HEK293 (cell line): ENCODE measurements around the gene HHIPL1.

Experiments used
- CTCF ChIA-PET: fragments of 350-600 bp; formaldehyde crosslinking; extraction: SDS; loops from one replicate; lab custom pipeline; 2021; ENCODE audit warnings: antibody characterized with exemption; lab: Yijun Ruan, JAX
- POLR2A ChIA-PET: fragments of 300-600 bp; formaldehyde crosslinking; extraction: SDS; loops from one replicate; lab custom pipeline; 2020; ENCODE audit warnings: antibody characterized with exemption, inconsistent platforms; lab: Yijun Ruan, JAX
- H3K27ac ChIP-seq: fragments of 200-500 bp; sonication (Bioruptor generic); 2 replicates; pipeline ENCODE4 v1.5.1; 2014; ENCODE audit warnings: low read depth, low read length, control low read depth, inconsistent platforms; ENCODE audit errors: extremely low read depth
- H3K36me3 ChIP-seq, 2 experiments: fragments of 200-500 bp in 1 of 2; sonication (Bioruptor generic) in 1 of 2; 1 replicate in 1 of 2; 2 replicates in 1 of 2; pipeline ENCODE4 v1.5.1; 2014 to 2017; ENCODE audit warnings: inconsistent platforms in 2 of 2, low read length in 2 of 2; ENCODE audit not compliant: control insufficient read depth in 2 of 2, insufficient read depth in 1 of 2
- H3K4me1 ChIP-seq: fragments of 200-500 bp; sonication (Bioruptor generic); 2 replicates; pipeline ENCODE4 v1.5.1; 2014; ENCODE audit warnings: mild to moderate bottlenecking, low read length, inconsistent platforms; ENCODE audit not compliant: control insufficient read depth, insufficient read depth
- H3K4me3 ChIP-seq: 2 replicates; pipeline ENCODE4 v1.5.1; 2011; ENCODE audit warnings: low read depth, mild to moderate bottlenecking, control low read depth, low read length, moderate library complexity
- H3K9me3 ChIP-seq: fragments of 200-500 bp; sonication (Bioruptor generic); 2 replicates; pipeline ENCODE4 v1.5.1; 2014; ENCODE audit warnings: low read depth, low read length, inconsistent platforms; ENCODE audit not compliant: control insufficient read depth, insufficient read depth
- OSR2 ChIP-seq: fragments of 450-650 bp; formaldehyde crosslinking; IDR thresholded peaks from 2 replicates; pipeline ENCODE4 v1.5.1; 2016; ENCODE audit warnings: missing biosample characterization, missing genetic modification characterization
- SCRT1 ChIP-seq: fragments of 450-650 bp; formaldehyde crosslinking; IDR thresholded peaks from 2 replicates; pipeline ENCODE4 v1.5.1; 2016; ENCODE audit warnings: missing biosample characterization, missing genetic modification characterization, borderline replicate concordance
- SP2 ChIP-seq: fragments of 450-650 bp; formaldehyde crosslinking; IDR thresholded peaks from 2 replicates; pipeline ENCODE4 v1.5.1; 2016; ENCODE audit warnings: missing biosample characterization, missing genetic modification characterization
- TRIM28 ChIP-seq: IDR thresholded peaks from 2 replicates; pipeline ENCODE4 v1.6.1; 2011; ENCODE audit warnings: low read length, control low read depth, borderline replicate concordance
- WT1 ChIP-seq: fragments of 450-650 bp; formaldehyde crosslinking; IDR thresholded peaks from 2 replicates; pipeline ENCODE4 v1.5.1; 2016; ENCODE audit warnings: missing biosample characterization, missing genetic modification characterization
- ZIC2 ChIP-seq: fragments of 450-650 bp; formaldehyde crosslinking; IDR thresholded peaks from 2 replicates; pipeline ENCODE4 v1.5.1; 2016; ENCODE audit warnings: missing biosample characterization, missing genetic modification characterization
- ZNF112 ChIP-seq: fragments of 450-650 bp; formaldehyde crosslinking; IDR thresholded peaks from 2 replicates; pipeline ENCODE4 v1.5.0; 2017; ENCODE audit warnings: missing biosample characterization, missing genetic modification characterization
- ZNF140 ChIP-seq: fragments of 450-650 bp; formaldehyde crosslinking; IDR thresholded peaks from 2 replicates; pipeline ENCODE4 v1.5.1; 2016; ENCODE audit warnings: missing biosample characterization, missing genetic modification characterization
- ZNF274 ChIP-seq, 2 experiments: fragments of 200-500 bp in 1 of 2; fragments of 450-650 bp in 1 of 2; sonication (Bioruptor generic) in 1 of 2; formaldehyde crosslinking in 1 of 2; IDR thresholded peaks; 2 replicates each; pipeline versions ENCODE4 v1.5.1 to v1.6.1; 2014 to 2016; ENCODE audit warnings: borderline replicate concordance in 1 of 2, inconsistent platforms in 1 of 2, low read length in 1 of 2, missing biosample characterization in 1 of 2, missing genetic modification characterization in 1 of 2
- ZNF404 ChIP-seq: fragments of 450-650 bp; formaldehyde crosslinking; IDR thresholded peaks from 2 replicates; pipeline ENCODE4 v1.5.1; 2017; ENCODE audit warnings: missing biosample characterization, missing genetic modification characterization
- ZNF48 ChIP-seq: fragments of 450-650 bp; formaldehyde crosslinking; IDR thresholded peaks from 2 replicates; pipeline ENCODE4 v1.5.1; 2016; ENCODE audit warnings: missing biosample characterization, missing genetic modification characterization
- ZNF501 ChIP-seq: fragments of 450-650 bp; formaldehyde crosslinking; IDR thresholded peaks from 2 replicates; pipeline ENCODE4 v1.5.1; 2016; ENCODE audit warnings: missing biosample characterization, missing genetic modification characterization
- ZNF571 ChIP-seq: fragments of 450-650 bp; formaldehyde crosslinking; IDR thresholded peaks from 2 replicates; pipeline ENCODE4 v1.5.0; 2017; ENCODE audit warnings: missing biosample characterization, missing genetic modification characterization
- ZNF621 ChIP-seq: fragments of 450-650 bp; formaldehyde crosslinking; IDR thresholded peaks from 2 replicates; pipeline ENCODE4 v1.5.1; 2017; ENCODE audit warnings: missing biosample characterization, missing genetic modification characterization
- ZNF701 ChIP-seq: fragments of 450-650 bp; formaldehyde crosslinking; IDR thresholded peaks from 2 replicates; pipeline ENCODE4 v1.5.1; 2016; ENCODE audit warnings: missing biosample characterization, missing genetic modification characterization
- ZSCAN5A ChIP-seq: fragments of 450-650 bp; formaldehyde crosslinking; IDR thresholded peaks from 2 replicates; pipeline ENCODE4 v1.5.1; 2016; ENCODE audit warnings: missing biosample characterization, missing genetic modification characterization
- TF ChIP-seq, protein P1 (sequence below): fragments of 450-650 bp; formaldehyde crosslinking; IDR thresholded peaks from 2 replicates; pipeline ENCODE4 v1.5.1; 2016; ENCODE audit warnings: missing biosample characterization, missing genetic modification characterization

Gene HHIPL1

DNA sequence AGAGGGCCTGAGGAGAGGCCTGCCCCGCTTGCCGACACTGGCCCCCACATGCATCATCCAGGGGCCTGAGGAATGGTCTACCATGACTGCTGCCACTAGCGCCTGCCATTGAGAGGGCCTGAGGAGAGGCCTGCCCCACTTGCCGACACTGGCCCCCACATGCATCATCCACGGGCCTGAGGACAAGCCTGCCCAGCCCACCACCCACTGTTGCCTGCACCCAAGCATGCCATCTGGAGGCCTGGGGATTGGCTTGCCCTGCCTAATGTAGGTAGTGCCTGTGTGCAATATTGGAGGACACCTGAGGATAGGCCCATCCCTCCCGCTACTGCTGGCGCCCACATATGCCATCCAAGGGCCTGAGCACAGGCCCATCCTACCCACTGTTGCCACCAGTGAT, 63.5 kb downstream of the HHIPL1 start (continued):
- TF ChIP-seq OSR2 (no peak), ZNF404 (no peak), SCRT1 (tag by site-specific recombination) (no peak)

GRCh38 chr14:99713972-99714371, 69.0 kb downstream of the HHIPL1 start:
- TF ChIP-seq ZSCAN5A (tag by site-specific recombination), result no peak
- no peak for TF ChIP-seq ZNF274 (IDR thresholded peaks at IDR 0.05; ENCODE audit: low read length)
- no peak for TF ChIP-seq ZNF274 (tag by site-specific recombination; IDR thresholded peaks at IDR 0.05; ENCODE audit: borderline replicate concordance)
- CTCF ChIA-PET, result interaction anchor here (1.1 kb wide), 1 partner anchor 30 kb away, joined by 3 read pairs; the partner anchor contains the start of gene CYP46A1

DNA sequence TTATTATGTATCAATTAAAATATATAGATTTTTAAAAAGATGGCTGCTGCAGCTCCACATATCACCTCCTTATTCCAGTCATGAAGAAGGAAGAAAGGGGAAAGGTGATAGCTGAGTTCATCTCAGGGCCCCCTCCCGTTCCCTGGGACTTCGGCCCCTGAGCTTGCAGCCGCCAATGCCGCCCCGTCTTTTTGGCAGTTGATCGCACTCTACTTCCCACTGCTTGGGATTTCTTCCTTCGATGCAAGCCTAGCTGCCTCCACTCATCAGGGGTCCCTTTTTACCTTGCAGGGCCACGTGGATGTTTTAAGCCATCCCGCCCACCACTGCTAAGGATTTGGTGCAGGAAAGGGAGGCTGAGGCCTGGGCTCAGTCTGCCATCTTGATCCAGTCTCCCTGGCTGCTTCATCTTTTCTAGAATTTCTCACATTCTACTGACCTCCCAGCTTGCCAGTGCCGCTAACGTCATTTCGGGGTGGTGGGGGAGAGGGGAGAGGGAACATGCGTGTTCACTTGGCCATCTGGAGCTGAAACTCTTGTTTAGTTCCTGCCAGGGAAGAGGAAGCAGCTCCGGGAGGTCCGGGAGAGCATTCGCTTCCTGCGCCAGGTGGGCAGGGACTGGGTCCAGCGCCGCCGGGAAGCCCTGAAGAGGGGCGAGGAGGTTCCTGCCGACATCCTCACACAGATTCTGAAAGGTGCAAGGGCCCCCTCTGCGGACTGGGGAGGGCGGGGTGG, 70.5 kb downstream of the HHIPL1 start:
- H3K4me3 ChIP-seq, result no peak overlapping the region
- H3K9me3 ChIP-seq, result no peaks in the 10 kb centered on the region
- POLR2A ChIA-PET, result interaction anchor here (1.0 kb wide), 1 partner anchor 31 kb away, joined by 3 read pairs; the partner anchor contains the start of gene CYP46A1
- H3K27ac ChIP-seq, result no peak overlapping the region
- CTCF ChIA-PET, result interaction anchor here (0.8 to 2.2 kb wide), 4 partner anchors 15 to 231 kb away, joined by 3 to 7 read pairs (median 3); no protein-coding TSS in a partner anchor
- no peak for TF ChIP-seq ZNF140
- TF ChIP-seq ZNF48, result no peak
- TF ChIP-seq ZNF112 (tag by site-specific recombination), result no peak
- no peak for TF ChIP-seq ZNF571 (tag by site-specific recombination)
- TF ChIP-seq SP2 (tag by site-specific recombination), result no peak
- TF ChIP-seq ZNF621 (tag by site-specific recombination), result no peak
- TF ChIP-seq TRIM28, result no peak
- no peak for TF ChIP-seq ZNF701 (tag by site-specific recombination)
- H3K36me3 ChIP-seq, result no peaks in the 10 kb centered on the region
- no peaks in the 10 kb centered on the region for H3K4me1 ChIP-seq

More at GRCh38 chr14:99713972-99714371, 69.0 kb downstream of the HHIPL1 start:
- no peaks in the 10 kb centered on the region for H3K4me1 ChIP-seq
- no peak overlapping the region for H3K27ac ChIP-seq
- POLR2A ChIA-PET, result no interaction called here
- H3K9me3 ChIP-seq, result no peaks in the 10 kb centered on the region
- H3K4me3 ChIP-seq, result no peak overlapping the region
- H3K36me3 ChIP-seq, result no peaks in the 10 kb centered on the region

DNA sequence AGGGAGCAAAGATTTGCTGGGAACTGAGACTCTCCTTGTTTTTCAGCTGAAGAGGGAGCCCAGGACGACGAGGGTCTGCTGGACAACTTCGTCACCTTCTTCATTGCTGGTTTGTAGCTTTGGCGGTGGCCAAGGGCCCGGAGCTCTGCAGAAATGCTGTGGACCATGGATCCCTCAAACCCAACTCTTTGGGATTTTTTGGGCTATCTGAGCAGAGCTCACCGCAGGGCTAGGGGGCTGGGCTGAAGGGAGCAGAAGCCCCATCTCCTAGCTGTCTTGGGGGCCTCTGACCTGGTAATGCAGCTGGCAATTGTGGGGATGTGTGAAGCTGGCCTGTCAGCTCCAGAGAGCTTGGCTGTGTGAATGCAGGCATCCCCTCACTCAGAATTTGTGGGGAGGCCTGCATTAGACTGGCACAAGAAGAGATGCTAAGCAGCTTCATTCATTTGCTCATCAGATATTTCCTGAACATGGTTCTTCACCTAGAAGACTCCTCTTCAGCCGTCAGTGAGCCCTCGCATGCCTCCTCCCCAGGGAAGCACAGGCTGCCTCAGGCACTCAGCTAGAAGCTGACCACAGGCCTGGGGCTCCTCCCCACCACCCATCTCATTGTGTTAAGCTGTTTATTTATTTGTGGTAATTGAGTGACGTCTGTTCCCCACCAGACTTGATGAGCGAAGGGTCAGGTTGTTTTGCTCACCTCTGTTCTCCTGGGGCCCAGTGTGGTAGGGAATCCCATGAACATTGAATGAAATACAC, 71.3 kb downstream of the HHIPL1 start:
- ChIA-PET CTCF (interaction anchor here (0.6 to 2.2 kb wide), 3 partner anchors 14 to 231 kb away, joined by 3 to 7 read pairs (median 3); no protein-coding TSS in a partner anchor), POLR2A (no interaction called here)
- no peaks in the 10 kb centered on the region for H3K9me3 ChIP-seq

More for the DNA sequence above, 71.3 kb downstream of the HHIPL1 start:
- H3K4me3 ChIP-seq, result no peak overlapping the region
- H3K36me3 ChIP-seq, result no peaks in the 10 kb centered on the region
- H3K27ac ChIP-seq, result no peak overlapping the region
- H3K4me1 ChIP-seq, result no peaks in the 10 kb centered on the region
- TF ChIP-seq ZNF501 (tag by site-specific recombination) (no peak), ZIC2 (tag by site-specific recombination) (peak; percentile 66), WT1 (tag by site-specific recombination) (peak; percentile 52; the same call in 1 of the 2 replicates)
- TF ChIP-seq, protein P1, sequence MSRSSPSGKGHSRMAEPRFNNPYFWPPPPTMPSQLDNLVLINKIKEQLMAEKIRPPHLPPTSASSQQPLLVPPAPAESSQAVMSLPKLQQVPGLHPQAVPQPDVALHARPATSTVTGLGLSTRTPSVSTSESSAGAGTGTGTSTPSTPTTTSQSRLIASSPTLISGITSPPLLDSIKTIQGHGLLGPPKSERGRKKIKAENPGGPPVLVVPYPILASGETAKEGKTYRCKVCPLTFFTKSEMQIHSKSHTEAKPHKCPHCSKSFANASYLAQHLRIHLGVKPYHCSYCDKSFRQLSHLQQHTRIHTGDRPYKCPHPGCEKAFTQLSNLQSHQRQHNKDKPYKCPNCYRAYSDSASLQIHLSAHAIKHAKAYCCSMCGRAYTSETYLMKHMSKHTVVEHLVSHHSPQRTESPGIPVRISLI (tag by site-specific recombination), result no peak
